GM19025 (cell line): ENCODE measurements around the gene GNG12.
"Not testable (repeated sequence)": the region's sequence is repeated elsewhere in the genome, so short reads cannot be mapped to it uniquely, and the experiment has no call there.

Source experiments
- ATAC-seq: cut with Tn5 transposase; IDR thresholded peaks from one replicate; pipeline ENCODE4 v1.9.1; 2021; ENCODE audit warnings: mild to moderate bottlenecking, low read depth, moderate library complexity; ENCODE audit not compliant: unreplicated experiment

Gene GNG12

GRCh38 chr1:67665307-67665706, 168.0 kb downstream of the GNG12 start:
- ATAC-seq = not testable (repeated sequence)

- no peak for ATAC-seq
Measured at GRCh38 chr1:67664048-67664447, 169.2 kb downstream of the GNG12 start.

- no peak for ATAC-seq
Measured at GRCh38 chr1:67662884-67663283, 170.4 kb downstream of the GNG12 start.

- ATAC-seq = no peak
Measured at GRCh38 chr1:67659229-67659628, 174.0 kb downstream of the GNG12 start.

DNA sequence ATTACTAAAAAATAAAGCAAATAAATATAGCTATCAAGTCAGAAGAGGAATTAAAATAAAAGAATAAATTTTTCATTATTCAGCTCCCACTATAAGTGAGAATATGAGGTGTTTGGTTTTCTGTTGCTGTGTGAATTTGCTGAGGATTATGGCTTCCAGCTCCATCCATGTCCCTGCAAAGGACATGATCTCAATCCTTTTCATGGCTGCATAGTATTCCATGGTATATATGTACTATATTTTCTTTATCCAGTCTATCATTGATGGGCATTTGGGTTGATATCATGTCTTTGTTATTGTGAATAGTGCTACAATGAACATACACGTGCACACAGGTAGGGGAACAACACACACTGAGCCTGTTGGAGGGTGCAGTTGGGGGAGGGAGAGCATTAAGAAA, 176.1 kb downstream of the GNG12 start:
- ATAC-seq = not testable (repeated sequence)

DNA sequence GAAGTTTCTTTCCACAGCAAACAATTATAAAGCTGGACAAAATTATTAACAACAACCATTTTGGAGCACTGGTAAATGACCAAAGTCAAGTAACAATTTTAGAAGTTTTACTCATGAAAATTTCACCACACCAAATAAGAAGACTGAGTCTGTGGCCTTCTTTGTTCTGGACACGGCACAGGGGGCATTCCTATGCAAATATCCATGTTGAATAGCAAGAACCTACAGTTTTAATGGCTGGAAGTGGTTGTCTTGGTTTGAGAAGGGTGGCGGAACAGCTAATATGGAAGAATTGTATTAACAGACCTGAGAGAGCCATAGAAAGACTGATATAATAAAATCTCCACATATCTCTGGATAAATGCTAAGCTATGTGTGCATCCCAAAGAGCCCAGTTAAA, 177.7 kb downstream of the GNG12 start:
- ATAC-seq = no peak

- ATAC-seq = no peak
Measured at GRCh38 chr1:67653304-67653703, 180.0 kb downstream of the GNG12 start.

DNA sequence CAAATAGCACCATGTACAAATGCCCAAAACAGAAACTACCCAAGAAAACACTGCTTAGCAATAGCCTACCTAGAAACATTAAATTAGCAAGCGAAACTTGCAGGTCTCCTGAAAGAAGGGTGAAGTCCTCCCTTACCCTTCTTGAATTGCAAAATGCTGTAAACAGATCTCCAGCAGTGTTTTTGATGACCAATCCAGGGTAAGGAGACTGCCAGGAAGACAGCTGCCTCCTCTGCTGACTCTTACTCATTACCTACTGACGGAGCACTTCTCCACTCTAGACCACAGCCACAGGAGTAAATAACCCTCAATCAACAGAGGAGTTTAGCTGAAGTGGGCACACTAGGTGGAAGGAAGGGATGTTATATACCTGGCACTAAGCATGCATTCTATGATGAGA, 180.5 kb downstream of the GNG12 start:
- peak; percentile 56 for ATAC-seq
